Hair follicle dermal papilla cell (primary cell): ENCODE data around the gene ZKSCAN4. TPM values are rescaled to one million over a fixed set of nuclear protein-coding genes. Genes with fewer than 3 reads are reported as not detected.

ENCODE experiments used
- total RNA-seq: library from RNA; depleted of rRNA; stranded (reverse); fragments of >200 nt; gene quantifications from 2 replicates; pipeline ENCODE4 v1.2.3, GENCODE V29; 2012

The ZKSCAN4 gene
- total RNA-seq: 4.5 and 6.0 TPM in 2 replicates

GRCh38 chr6:28252009-28252975, at the start of gene ZKSCAN4:
ZKSCAN4 (minus strand) TSS chr6:28252269; CDS start chr6:28251980, 289 bp downstream.

GRCh38 chr6:28281288-28282064, 29.4 kb upstream of the ZKSCAN4 start, which contains the start of gene PGBD1:
PGBD1 (plus strand) TSS chr6:28281572; CDS start chr6:28283814, 2,242 bp downstream.

GRCh38 chr6:28266962-28267694, 15.1 kb upstream of the ZKSCAN4 start, which contains the start of gene ZSCAN26:
ZSCAN26 (plus strand) TSS chr6:28267143; CDS start chr6:28271920, 4,777 bp downstream.

GRCh38 chr6:28258877-28259777, 7.1 kb upstream of the ZKSCAN4 start, which contains the start of gene NKAPL:
NKAPL (plus strand) TSS chr6:28259297; CDS start chr6:28259372, 75 bp downstream.

GRCh38 chr6:28225056-28225834, 26.8 kb downstream of the ZKSCAN4 start, which contains the start of gene ZSCAN9:
ZSCAN9 (plus strand) TSS chr6:28225275; CDS start chr6:28227085, 1,810 bp downstream.

Other genes starting within 250 kb of the ZKSCAN4 start
- gene ZNF165, start 171.7 kb downstream of the ZKSCAN4 start, total RNA-seq: 0.32 and 0.49 TPM in 2 replicates
- gene ZSCAN16, start 127.7 kb downstream of the ZKSCAN4 start, total RNA-seq: 1.9 and 2.7 TPM in 2 replicates
- 24.4 and 31.2 TPM in 2 replicates for gene ZKSCAN8, start 110.4 kb downstream of the ZKSCAN4 start, total RNA-seq
- 9.6 and 14.6 TPM in 2 replicates for gene ZSCAN9, start 27.0 kb downstream of the ZKSCAN4 start, total RNA-seq
- 0.65 and 0.73 TPM in 2 replicates for gene NKAPL, start 7.0 kb upstream of the ZKSCAN4 start, total RNA-seq
- 20.3 and 24.7 TPM in 2 replicates for gene ZSCAN26, start 14.9 kb upstream of the ZKSCAN4 start, total RNA-seq
- gene PGBD1, start 29.3 kb upstream of the ZKSCAN4 start, total RNA-seq: 5.3 and 7.0 TPM in 2 replicates
- 1.3 and 2.3 TPM in 2 replicates for gene ZSCAN31, start 83.9 kb upstream of the ZKSCAN4 start, total RNA-seq
- gene ZKSCAN3, start 97.7 kb upstream of the ZKSCAN4 start, total RNA-seq: 2.6 and 3.1 TPM in 2 replicates
- 6.7 and 7.2 TPM in 2 replicates for gene ZSCAN12, start 147.5 kb upstream of the ZKSCAN4 start, total RNA-seq
- gene ZSCAN23, start 191.2 kb upstream of the ZKSCAN4 start, total RNA-seq: 4.0 and 4.5 TPM in 2 replicates